ENCODE data around the gene MRPL38. TPM values are rescaled to one million over a fixed set of nuclear protein-coding genes. Genes with fewer than 3 reads are reported as not detected.

Gene MRPL38
- total and polyA plus RNA-seq, 8 donors: 40.6 to 95.8 (median 53.8) TPM

DNA sequence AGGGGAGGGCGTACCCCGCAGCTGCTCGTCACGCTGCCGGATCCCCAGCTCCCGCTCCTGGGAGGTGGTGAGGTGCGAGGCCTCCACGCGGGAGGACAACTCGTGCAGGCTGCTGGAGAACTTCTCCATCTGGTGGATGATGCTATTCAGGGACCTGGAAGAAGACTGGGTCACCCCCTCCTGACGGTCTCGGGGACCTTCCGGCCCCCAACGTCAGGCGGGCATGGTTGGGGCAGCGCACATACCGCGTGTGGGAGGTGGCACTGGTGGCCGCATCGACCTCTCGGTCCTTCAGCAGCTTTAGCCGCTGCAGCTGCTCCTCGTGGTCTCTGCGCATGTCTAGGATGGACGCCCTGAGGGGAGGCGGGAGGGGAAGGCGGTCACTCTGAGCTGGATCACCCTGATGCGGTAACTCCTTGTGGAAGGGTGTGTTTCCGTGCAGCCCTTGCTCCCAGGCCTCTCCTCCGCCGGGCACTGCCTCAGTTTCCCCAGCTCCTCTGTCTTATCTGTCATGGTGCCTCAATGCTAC, 13.3 kb upstream of the MRPL38 start:
- Histone ChIP-seq H3K4me3 (no peak overlapping the region), H3K27me3 (no peaks in the 10 kb centered on the region), H3K36me3 (no peaks in the 10 kb centered on the region), H3K27ac (no peak overlapping the region), H3K9me3 (no peaks in the 10 kb centered on the region), H3K4me1 (no peaks in the 10 kb centered on the region)
- no peak for FAIRE-seq
- TF ChIP-seq, protein P1, sequence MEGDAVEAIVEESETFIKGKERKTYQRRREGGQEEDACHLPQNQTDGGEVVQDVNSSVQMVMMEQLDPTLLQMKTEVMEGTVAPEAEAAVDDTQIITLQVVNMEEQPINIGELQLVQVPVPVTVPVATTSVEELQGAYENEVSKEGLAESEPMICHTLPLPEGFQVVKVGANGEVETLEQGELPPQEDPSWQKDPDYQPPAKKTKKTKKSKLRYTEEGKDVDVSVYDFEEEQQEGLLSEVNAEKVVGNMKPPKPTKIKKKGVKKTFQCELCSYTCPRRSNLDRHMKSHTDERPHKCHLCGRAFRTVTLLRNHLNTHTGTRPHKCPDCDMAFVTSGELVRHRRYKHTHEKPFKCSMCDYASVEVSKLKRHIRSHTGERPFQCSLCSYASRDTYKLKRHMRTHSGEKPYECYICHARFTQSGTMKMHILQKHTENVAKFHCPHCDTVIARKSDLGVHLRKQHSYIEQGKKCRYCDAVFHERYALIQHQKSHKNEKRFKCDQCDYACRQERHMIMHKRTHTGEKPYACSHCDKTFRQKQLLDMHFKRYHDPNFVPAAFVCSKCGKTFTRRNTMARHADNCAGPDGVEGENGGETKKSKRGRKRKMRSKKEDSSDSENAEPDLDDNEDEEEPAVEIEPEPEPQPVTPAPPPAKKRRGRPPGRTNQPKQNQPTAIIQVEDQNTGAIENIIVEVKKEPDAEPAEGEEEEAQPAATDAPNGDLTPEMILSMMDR (IDR thresholded peaks at IDR 0.05): no peak
- intact Hi-C loops (cut with DNase I): loop anchor here in 1 of 3 donors (10.0 kb wide), 1 partner anchor 77 kb away; no protein-coding TSS in a partner anchor
- no peak for ATAC-seq
- peak in 1 of 6 donors; percentile 38 for DNase-seq
- 93 to 95% methylated on average over 31 of the region's 31 CpGs for WGBS, 2 donors

DNA sequence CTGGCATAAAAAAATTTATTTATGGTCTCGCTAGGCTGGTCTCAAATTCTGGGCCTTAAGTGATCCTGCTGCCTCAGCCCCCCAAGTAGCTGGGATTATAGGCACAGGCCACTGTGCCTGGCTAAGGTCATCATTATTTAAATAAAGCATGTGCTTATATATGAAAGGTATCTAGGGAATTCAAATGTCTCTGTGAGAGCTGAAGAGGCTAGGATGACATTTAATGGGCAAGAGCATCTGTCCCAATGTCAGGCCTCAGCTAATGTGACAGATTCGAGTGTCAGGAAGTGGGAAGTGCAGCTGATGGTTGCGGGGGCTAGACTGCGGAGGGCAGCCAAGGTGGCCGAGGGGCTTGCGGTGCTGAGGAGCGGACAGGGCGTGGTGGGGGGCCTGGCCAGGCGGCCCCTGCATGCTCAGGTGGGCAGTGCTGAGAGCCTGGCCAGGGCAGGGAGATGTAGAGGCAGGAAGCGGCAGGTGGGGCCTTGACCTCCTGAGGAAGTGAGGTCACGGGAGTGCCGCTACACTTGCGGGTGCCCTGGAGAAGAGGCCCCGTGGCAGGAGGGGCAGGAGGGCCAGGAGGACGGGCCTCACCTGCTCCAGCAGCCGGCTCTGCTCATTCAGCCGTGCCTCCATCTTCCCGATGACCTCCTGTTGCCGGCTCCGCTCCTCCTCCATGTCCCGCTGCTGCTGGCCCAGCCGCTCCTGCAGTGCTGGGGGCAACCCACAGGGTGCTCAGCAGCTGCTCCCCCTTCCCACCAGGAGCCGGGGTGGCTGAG, 12.6 kb upstream of the MRPL38 start:
- FAIRE-seq: no peak
- Histone ChIP-seq H3K27ac (no peak overlapping the region), H3K27me3 (no peaks in the 10 kb centered on the region), H3K4me3 (no peak overlapping the region), H3K4me1 (no peaks in the 10 kb centered on the region), H3K9me3 (no peaks in the 10 kb centered on the region), H3K36me3 (no peaks in the 10 kb centered on the region)
- intact Hi-C loops (cut with DNase I): loop anchor here in 1 of 3 donors (10.0 kb wide), 1 partner anchor 77 kb away; no protein-coding TSS in a partner anchor
- ATAC-seq: no peak
- WGBS, 2 donors: 93 to 94% methylated on average over 22 of the region's 23 CpGs
- TF ChIP-seq, protein P1 (IDR thresholded peaks at IDR 0.05): no peak
- peak in 2 of 6 donors; percentile 56 to 60 for DNase-seq

- no peak for FAIRE-seq
- 87% methylated on average over 8 of the region's 8 CpGs for WGBS, 2 donors
- no peaks in the 10 kb centered on the region for H3K9me3 ChIP-seq
- H3K4me3 ChIP-seq: no peak overlapping the region
- TF ChIP-seq, protein P1 (IDR thresholded peaks at IDR 0.05): no peak
- H3K36me3 ChIP-seq: no peaks in the 10 kb centered on the region
- ATAC-seq: no peak
- no peak overlapping the region for H3K27ac ChIP-seq
- H3K27me3 ChIP-seq: no peaks in the 10 kb centered on the region
- DNase-seq: no peak
- intact Hi-C loops (cut with DNase I): loop anchor here in 1 of 3 donors (10.0 kb wide), 1 partner anchor 80 kb away; no protein-coding TSS in a partner anchor
- no peaks in the 10 kb centered on the region for H3K4me1 ChIP-seq
Measured at GRCh38 chr17:75915268-75915667, 10.6 kb upstream of the MRPL38 start.

DNA sequence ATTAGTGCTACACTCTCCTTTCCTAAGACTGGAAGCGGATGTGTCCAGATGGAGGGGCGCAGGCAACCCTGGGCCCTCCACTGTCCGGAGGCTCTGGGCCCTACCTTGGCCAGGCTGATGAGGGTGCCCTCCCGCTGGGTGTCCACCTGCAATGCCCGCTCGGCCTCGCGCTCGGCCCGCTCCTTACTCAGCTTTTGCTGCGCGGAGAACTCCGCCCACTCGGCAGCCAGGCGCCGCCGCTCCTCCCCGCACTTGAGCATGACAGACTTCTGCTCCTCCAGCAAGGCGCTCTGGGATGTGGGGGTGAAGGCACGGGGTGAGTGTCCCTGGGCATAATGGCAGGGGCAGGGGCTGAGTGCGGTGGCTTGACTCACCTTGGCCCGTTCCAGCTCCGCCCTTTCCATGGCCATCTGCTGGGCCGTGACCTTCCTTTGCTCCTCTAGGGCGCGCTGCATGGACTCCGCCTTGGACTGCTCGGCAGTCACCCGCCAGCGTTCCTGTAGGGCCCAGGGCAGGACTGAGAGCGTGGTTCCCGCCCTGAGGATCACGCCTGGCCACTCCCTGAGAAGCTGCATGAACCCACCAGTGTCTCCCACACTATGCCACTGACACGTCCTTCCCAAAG, 10.1 kb upstream of the MRPL38 start:
- Histone ChIP-seq H3K36me3 (no peaks in the 10 kb centered on the region), H3K27ac (no peak overlapping the region), H3K4me1 (no peaks in the 10 kb centered on the region), H3K27me3 (no peaks in the 10 kb centered on the region), H3K9me3 (no peaks in the 10 kb centered on the region), H3K4me3 (no peak overlapping the region)
- DNase-seq (peak in 1 of 6 donors; percentile 58), FAIRE-seq (no peak), ATAC-seq (no peak)
- intact Hi-C loops (cut with DNase I): loop anchor here in 1 of 3 donors (10.0 kb wide), 1 partner anchor 80 kb away; no protein-coding TSS in a partner anchor
- WGBS, 2 donors: 93 to 95% methylated on average over 34 of the region's 34 CpGs
- TF ChIP-seq, protein P1 (IDR thresholded peaks at IDR 0.05): no peak
